Large intestine (tissue), 12 donors: Measurements from ENCODE around the gene PPP1R3G. TPM values are rescaled to one million over a fixed set of nuclear protein-coding genes. Genes with fewer than 3 reads are reported as not detected.

Source experiments
- DNase-seq, 2 donors: peaks; one replicate each; pipeline versions ENCODE4 v3.0.0 to v3.0.0-alpha.2; 2013
- H3K27ac ChIP-seq: one replicate; pipeline ENCODE4 v1.5.1; 2013; ENCODE audit warnings: low read length
- H3K27me3 ChIP-seq: 2 replicates; pipeline ENCODE4 v1.6.1; 2013; ENCODE audit warnings: low read length; ENCODE audit not compliant: control insufficient read depth, insufficient read depth
- H3K36me3 ChIP-seq: 2 replicates; pipeline ENCODE4 v1.6.1; 2013; ENCODE audit warnings: low read length; ENCODE audit not compliant: control insufficient read depth, insufficient read depth
- H3K4me1 ChIP-seq: one replicate; pipeline ENCODE4 v1.6.1; 2013; ENCODE audit warnings: low read length; ENCODE audit not compliant: control insufficient read depth, insufficient read depth
- H3K4me3 ChIP-seq: one replicate; pipeline ENCODE4 v1.5.1; 2013; ENCODE audit warnings: low read length
- H3K9me3 ChIP-seq: one replicate; pipeline ENCODE4 v1.6.1; 2013; ENCODE audit warnings: mild to moderate bottlenecking, low read depth, low read length, moderate library complexity; ENCODE audit not compliant: control insufficient read depth
- WGBS: methylation state at CpG from one replicate; pipeline ENCODE4 v1.1.5; 2013; ENCODE audit warnings: low lambda C conversion rate; ENCODE audit not compliant: insufficient coverage; 5-methylcytosine and 5-hydroxymethylcytosine counted together
- long read RNA-seq, 11 donors: transcript quantifications; one replicate each; lab custom pipeline, GENCODE V29; 2026
- polyA plus RNA-seq: library from polyadenylated mRNA; unstranded; fragments of 120-200 nt; gene quantifications from one replicate; pipeline ENCODE4 v1.2.1, GENCODE V29; 2013

The PPP1R3G gene
- 2.4 TPM for polyA plus RNA-seq
- long read RNA-seq, donor 1, full-length matches to known transcripts = 5 of 41 reads
- long read RNA-seq, donor 1, partial matches to known transcripts = 0 of 41 reads
- long read RNA-seq, donor 1, other reads (novel, unspliced or antisense) = 36 of 41 reads
- long read RNA-seq, donor 2, full-length matches to known transcripts = 4 of 4 reads
- long read RNA-seq, donor 2, partial matches to known transcripts = 0 of 4 reads
- long read RNA-seq, donor 2, other reads (novel, unspliced or antisense) = 0 of 4 reads
- long read RNA-seq, donor 3, full-length matches to known transcripts = 3 of 3 reads
- long read RNA-seq, donor 3, partial matches to known transcripts = 0 of 3 reads
- long read RNA-seq, donor 3, other reads (novel, unspliced or antisense) = 0 of 3 reads
- long read RNA-seq, donor 4, full-length matches to known transcripts = 1 of 1 reads
- long read RNA-seq, donor 4, partial matches to known transcripts = 0 of 1 reads
- long read RNA-seq, donor 4, other reads (novel, unspliced or antisense) = 0 of 1 reads
- long read RNA-seq, donor 5, full-length matches to known transcripts = 13 of 13 reads
- long read RNA-seq, donor 5, partial matches to known transcripts = 0 of 13 reads
- long read RNA-seq, donor 5, other reads (novel, unspliced or antisense) = 0 of 13 reads
- long read RNA-seq, donor 6, full-length matches to known transcripts = 11 of 11 reads
- long read RNA-seq, donor 6, partial matches to known transcripts = 0 of 11 reads
- long read RNA-seq, donor 6, other reads (novel, unspliced or antisense) = 0 of 11 reads
- long read RNA-seq, donor 7, full-length matches to known transcripts = 5 of 5 reads
- long read RNA-seq, donor 7, partial matches to known transcripts = 0 of 5 reads
- long read RNA-seq, donor 7, other reads (novel, unspliced or antisense) = 0 of 5 reads
- long read RNA-seq, donor 8, full-length matches to known transcripts = 6 of 93 reads
- long read RNA-seq, donor 8, partial matches to known transcripts = 75 of 93 reads
- long read RNA-seq, donor 8, other reads (novel, unspliced or antisense) = 12 of 93 reads
- long read RNA-seq, donor 9, full-length matches to known transcripts = 7 of 7 reads
- long read RNA-seq, donor 9, partial matches to known transcripts = 0 of 7 reads
- long read RNA-seq, donor 9, other reads (novel, unspliced or antisense) = 0 of 7 reads
- long read RNA-seq, donor 10, full-length matches to known transcripts = 7 of 7 reads
- long read RNA-seq, donor 10, partial matches to known transcripts = 0 of 7 reads
- long read RNA-seq, donor 10, other reads (novel, unspliced or antisense) = 0 of 7 reads
- long read RNA-seq, donor 11, full-length matches to known transcripts = 2 of 47 reads
- long read RNA-seq, donor 11, partial matches to known transcripts = 0 of 47 reads
- long read RNA-seq, donor 11, other reads (novel, unspliced or antisense) = 45 of 47 reads

DNA sequence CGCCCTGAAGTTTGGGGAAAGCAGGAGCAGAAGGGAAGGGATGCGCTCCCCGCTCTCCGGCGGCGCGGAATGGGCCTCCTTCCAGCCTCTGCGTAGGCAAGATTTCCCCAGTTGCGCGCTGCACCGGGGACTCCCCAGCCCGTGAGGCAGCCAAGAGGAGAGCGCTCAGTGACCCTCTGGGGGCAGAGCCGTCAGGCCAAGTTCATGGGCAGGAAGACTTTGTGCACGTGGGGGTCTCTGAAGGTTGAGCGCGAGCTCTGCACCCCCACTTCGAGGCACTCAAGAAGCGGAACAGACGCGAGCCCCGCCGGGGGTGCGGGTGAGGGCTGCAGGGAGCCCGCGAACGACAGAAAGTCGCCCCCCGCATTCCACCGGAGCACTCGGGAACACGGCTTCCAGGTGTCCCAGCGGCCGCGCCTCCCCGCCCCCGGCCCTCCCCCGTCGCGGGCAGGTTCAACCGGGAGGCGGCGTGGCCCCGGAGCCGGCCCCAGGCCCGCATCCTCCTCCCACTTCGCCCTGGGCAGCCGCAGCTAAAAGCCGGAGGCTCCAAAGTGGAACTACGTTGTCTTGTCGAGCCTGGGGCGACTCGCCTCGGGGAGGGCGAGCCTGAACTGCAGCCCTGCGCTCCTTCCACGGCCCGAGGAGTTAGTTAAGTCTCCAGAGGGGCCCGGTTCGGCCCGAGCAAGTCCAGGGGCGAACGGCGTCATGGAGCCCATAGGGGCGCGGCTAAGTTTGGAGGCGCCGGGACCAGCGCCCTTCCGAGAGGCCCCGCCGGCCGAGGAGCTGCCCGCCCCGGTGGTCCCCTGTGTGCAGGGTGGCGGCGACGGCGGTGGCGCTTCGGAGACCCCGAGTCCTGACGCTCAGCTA is at the start of gene PPP1R3G:
Gene PPP1R3G (plus strand): TSS at position 561 of the 867 bp plus-strand sequence. CDS start 145 bp downstream, at position 706.
- H3K27me3 ChIP-seq = peaks cover 27% of the 10 kb centered on the region
- H3K4me3 ChIP-seq = peak within 1 kb of the TSS; percentile 65
- WGBS = no CpG with 5 or more reads among the region's 83 CpGs
- H3K9me3 ChIP-seq = peaks cover 6% of the 10 kb centered on the region
- peak in 1 of 2 donors; percentile 79 for DNase-seq
- H3K4me1 ChIP-seq = peaks cover 14% of the 10 kb centered on the region
- H3K36me3 ChIP-seq = no peaks in the 10 kb centered on the region
- peak within 1 kb of the TSS; percentile 63 for H3K27ac ChIP-seq

- no peaks in the 10 kb centered on the region for H3K4me1 ChIP-seq
- no peaks in the 10 kb centered on the region for H3K36me3 ChIP-seq
- DNase-seq = peak; percentile 44 to 56
- H3K27ac ChIP-seq = no peak overlapping the region
- WGBS = 23% methylated on average over 3 of the region's 8 CpGs
- no peak overlapping the region for H3K4me3 ChIP-seq
- H3K9me3 ChIP-seq = no peaks in the 10 kb centered on the region
- no peaks in the 10 kb centered on the region for H3K27me3 ChIP-seq
These were observed 48.9 kb upstream of the PPP1R3G start for GRCh38 chr6:5036269-5036668.

DNA sequence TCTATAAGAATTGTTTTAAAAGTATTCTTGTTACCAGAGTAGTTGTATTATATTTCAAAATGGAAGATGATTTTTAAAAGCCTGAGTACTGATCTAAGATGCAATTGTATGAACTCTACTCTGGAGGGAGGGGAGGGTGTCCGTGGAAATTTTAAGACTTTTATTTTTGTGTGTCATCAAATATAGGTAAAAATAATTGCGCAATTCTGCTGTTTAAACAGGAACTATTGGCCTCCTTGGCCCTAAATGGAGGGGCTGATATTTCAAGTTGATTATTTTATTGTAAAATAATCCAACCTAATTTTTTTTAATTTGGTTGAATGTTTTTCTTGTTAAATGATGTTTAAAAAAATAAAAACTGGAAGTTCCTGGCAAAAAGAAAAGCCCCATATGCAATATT is 43.2 kb upstream of the PPP1R3G start:
- no peak for DNase-seq
- Histone ChIP-seq H3K4me1 (no peaks in the 10 kb centered on the region), H3K4me3 (no peak overlapping the region), H3K9me3 (no peaks in the 10 kb centered on the region), H3K36me3 (no peaks in the 10 kb centered on the region), H3K27ac (no peak overlapping the region), H3K27me3 (no peaks in the 10 kb centered on the region)
- WGBS = 0% methylated on average over 1 of the region's 2 CpGs

- Histone ChIP-seq H3K4me3 (no peak overlapping the region), H3K36me3 (no peaks in the 10 kb centered on the region), H3K27me3 (no peaks in the 10 kb centered on the region), H3K27ac (no peak overlapping the region), H3K4me1 (no peaks in the 10 kb centered on the region), H3K9me3 (no peaks in the 10 kb centered on the region)
- DNase-seq = no peak
- WGBS = 80% methylated on average over 1 of the region's 3 CpGs
These were observed 42.7 kb upstream of the PPP1R3G start for GRCh38 chr6:5042436-5042835.

GRCh38 chr6:5044866-5045265 is 40.3 kb upstream of the PPP1R3G start:
- no peak for DNase-seq
- no CpG with 5 or more reads among the region's 3 CpGs for WGBS
- Histone ChIP-seq H3K4me3 (no peak overlapping the region), H3K4me1 (no peaks in the 10 kb centered on the region), H3K9me3 (no peaks in the 10 kb centered on the region), H3K27ac (no peak overlapping the region), H3K27me3 (no peaks in the 10 kb centered on the region), H3K36me3 (no peaks in the 10 kb centered on the region)

DNA sequence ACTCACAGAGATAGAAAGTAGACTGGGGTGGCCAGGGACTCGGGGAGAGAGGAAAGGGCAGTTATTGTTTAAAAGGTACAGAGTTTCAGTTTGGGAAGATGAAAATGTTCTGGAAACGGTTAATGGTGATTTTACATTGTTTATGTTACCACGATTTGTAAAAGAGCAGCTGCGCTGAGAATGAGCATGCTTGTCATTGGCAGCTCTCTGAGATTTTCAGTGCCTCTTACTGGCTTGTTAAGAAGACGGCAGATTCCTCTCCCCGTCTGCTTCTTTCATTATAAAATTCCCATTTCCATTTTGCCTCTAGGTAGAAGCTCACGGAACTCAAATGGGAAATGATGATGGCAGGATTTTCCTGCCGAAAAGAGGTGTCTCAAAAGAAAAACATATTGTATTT is 39.7 kb upstream of the PPP1R3G start:
- Histone ChIP-seq H3K27ac (no peak overlapping the region), H3K4me1 (no peaks in the 10 kb centered on the region), H3K4me3 (no peak overlapping the region), H3K36me3 (no peaks in the 10 kb centered on the region), H3K27me3 (no peaks in the 10 kb centered on the region), H3K9me3 (no peaks in the 10 kb centered on the region)
- DNase-seq = no peak
- 78% methylated on average over 5 of the region's 8 CpGs for WGBS

DNA sequence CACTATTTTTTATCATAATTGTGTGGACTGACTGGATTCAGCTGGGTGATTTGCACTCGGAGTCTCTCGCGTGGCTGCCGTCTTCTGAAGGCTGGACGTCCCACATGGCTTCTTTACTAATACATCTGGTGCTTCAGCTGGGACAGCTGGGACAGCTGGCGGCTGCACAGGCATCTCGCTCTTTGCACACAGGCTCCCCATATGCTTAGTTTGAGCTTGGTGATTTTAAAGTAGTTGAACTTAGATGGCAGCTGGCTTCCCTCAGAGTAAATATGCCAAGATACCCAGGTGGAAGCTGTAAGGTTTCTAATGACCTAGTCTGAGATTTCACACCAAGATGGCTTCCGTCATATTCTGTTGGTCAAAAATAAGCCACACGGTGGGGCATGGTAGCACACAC is 38.7 kb upstream of the PPP1R3G start:
- Histone ChIP-seq H3K9me3 (peaks cover 2% of the 10 kb centered on the region), H3K27ac (no peak overlapping the region), H3K4me3 (no peak overlapping the region), H3K4me1 (no peaks in the 10 kb centered on the region), H3K36me3 (no peaks in the 10 kb centered on the region), H3K27me3 (no peaks in the 10 kb centered on the region)
- WGBS = no CpG with 5 or more reads among the region's 9 CpGs
- no peak for DNase-seq

- Histone ChIP-seq H3K36me3 (no peaks in the 10 kb centered on the region), H3K9me3 (peaks cover 7% of the 10 kb centered on the region), H3K4me1 (peaks cover 2% of the 10 kb centered on the region), H3K27ac (no peak overlapping the region), H3K4me3 (no peak overlapping the region), H3K27me3 (no peaks in the 10 kb centered on the region)
- no peak for DNase-seq
- no CpG with 5 or more reads among the region's 2 CpGs for WGBS
These were observed 35.1 kb upstream of the PPP1R3G start for GRCh38 chr6:5050009-5050408.

- H3K4me1 ChIP-seq = peaks cover 2% of the 10 kb centered on the region
- no peak overlapping the region for H3K4me3 ChIP-seq
- no peak overlapping the region for H3K27ac ChIP-seq
- H3K27me3 ChIP-seq = no peaks in the 10 kb centered on the region
- WGBS = no CpG with 5 or more reads among the region's 1 CpG
- peaks cover 7% of the 10 kb centered on the region for H3K9me3 ChIP-seq
- DNase-seq = no peak
- H3K36me3 ChIP-seq = no peaks in the 10 kb centered on the region
These were observed 33.7 kb upstream of the PPP1R3G start for GRCh38 chr6:5051394-5051793.
